ENCODE results near the gene TRAK2. TPM values are rescaled to one million over a fixed set of nuclear protein-coding genes. Genes with fewer than 3 reads are reported as not detected.

Gene TRAK2
- total RNA-seq, 1 experiment from 2014 or later = 15.2 TPM

DNA sequence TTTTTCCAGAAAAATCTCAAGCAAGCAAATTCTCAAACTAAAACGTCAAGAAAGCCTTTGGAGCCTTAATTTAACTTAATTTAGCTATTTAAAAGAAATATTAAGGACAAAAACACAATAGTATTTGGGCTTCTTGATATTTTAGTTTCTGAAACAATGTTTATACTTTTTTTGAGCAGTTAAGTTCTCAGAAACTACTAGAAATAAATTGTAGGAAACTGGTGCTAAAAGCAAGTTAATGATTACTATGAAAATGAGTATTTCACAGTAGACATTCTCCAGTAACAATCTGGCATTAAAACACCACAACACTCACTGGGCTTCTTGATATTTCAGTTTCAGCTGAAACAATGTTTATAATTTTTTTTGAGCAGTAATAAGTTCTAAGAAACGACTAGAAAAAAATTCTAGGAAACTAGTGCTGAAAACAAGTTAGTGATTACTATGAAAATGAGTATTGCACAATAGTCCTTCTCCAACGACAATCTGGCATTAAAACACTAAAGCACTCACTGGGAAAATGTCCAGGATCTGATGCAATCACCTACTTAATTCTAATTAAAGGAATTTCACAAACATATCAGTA lies 45.1 kb downstream of the TRAK2 start:
- H4K20me1 ChIP-seq (ENCODE audit: insufficient read depth) = no peaks in the 10 kb centered on the region
- intact Hi-C loops (cut with micrococcal nuclease) = no loop called here
- ChIA-PET RAD21 (ENCODE audit: low non-redundant PET in 1 of 2, low total read pairs in 2 of 2, uncharacterized antibody in 2 of 2, unreplicated experiment in 2 of 2) (no interaction called here), POLR2A (no interaction called here), CTCF (no interaction called here)
- H3K9me2 ChIP-seq (ENCODE audit: insufficient read depth) = no peaks in the 10 kb centered on the region
- no TSS peak for BruUV-seq (replicated peaks)
- H3K4me2 ChIP-seq (ENCODE audit: low read length) = peak overlapping the region; percentile 26; the same call in 1 of the 2 replicates
- H3K4me1 ChIP-seq (ENCODE audit: control insufficient read depth in 1 of 2, insufficient read depth in 2 of 2, low read length in 2 of 2) = peaks cover 8 to 24% of the 10 kb centered on the region in 2 experiments
- H3K27me3 ChIP-seq (ENCODE audit: insufficient read depth, low read length) = no peaks in the 10 kb centered on the region
- DNase-seq (ENCODE audit: low read depth, low spot score) (no peak), ATAC-seq (no peak)
- H3K27ac ChIP-seq (ENCODE audit: low read depth, low read length) = no peak overlapping the region
- no peaks in the 10 kb centered on the region for H3K79me2 ChIP-seq (ENCODE audit: insufficient read depth, low read length)
- H3K9ac ChIP-seq (ENCODE audit: low read length) = no peak overlapping the region
- no peak overlapping the region for H2AFZ ChIP-seq (ENCODE audit: low read depth, low read length, poor library complexity, severe bottlenecking)
- H3K9me3 ChIP-seq (ENCODE audit: control insufficient read depth in 1 of 2, insufficient read depth in 1 of 2, low read depth in 1 of 2, low read length in 2 of 2) = no peaks in the 10 kb centered on the region
- H3K36me3 ChIP-seq (ENCODE audit: control insufficient read depth in 1 of 2, insufficient read depth in 2 of 2, low read length in 2 of 2) = no peaks in the 10 kb centered on the region
- H3K4me3 ChIP-seq (replicated peaks in 1 of 2; ENCODE audit: low read depth in 1 of 2, low read length in 2 of 2) = no peak overlapping the region
- TF ChIP-seq ELF1 (IDR thresholded peaks at IDR 0.05; ENCODE audit: borderline replicate concordance, low read depth) = no peak
- no peak for TF ChIP-seq EGR1 (IDR thresholded peaks at IDR 0.05; ENCODE audit: low read depth)
- peak; percentile 23; the same call in 1 of the 2 replicates for TF ChIP-seq MAX (IDR thresholded peaks at IDR 0.05)
- no peak for TF ChIP-seq SRF (IDR thresholded peaks at IDR 0.05; ENCODE audit: low read depth)
- no peak for TF ChIP-seq EZH2phosphoT487 (IDR thresholded peaks at IDR 0.05; ENCODE audit: borderline replicate concordance)
- TF ChIP-seq, protein P1, sequence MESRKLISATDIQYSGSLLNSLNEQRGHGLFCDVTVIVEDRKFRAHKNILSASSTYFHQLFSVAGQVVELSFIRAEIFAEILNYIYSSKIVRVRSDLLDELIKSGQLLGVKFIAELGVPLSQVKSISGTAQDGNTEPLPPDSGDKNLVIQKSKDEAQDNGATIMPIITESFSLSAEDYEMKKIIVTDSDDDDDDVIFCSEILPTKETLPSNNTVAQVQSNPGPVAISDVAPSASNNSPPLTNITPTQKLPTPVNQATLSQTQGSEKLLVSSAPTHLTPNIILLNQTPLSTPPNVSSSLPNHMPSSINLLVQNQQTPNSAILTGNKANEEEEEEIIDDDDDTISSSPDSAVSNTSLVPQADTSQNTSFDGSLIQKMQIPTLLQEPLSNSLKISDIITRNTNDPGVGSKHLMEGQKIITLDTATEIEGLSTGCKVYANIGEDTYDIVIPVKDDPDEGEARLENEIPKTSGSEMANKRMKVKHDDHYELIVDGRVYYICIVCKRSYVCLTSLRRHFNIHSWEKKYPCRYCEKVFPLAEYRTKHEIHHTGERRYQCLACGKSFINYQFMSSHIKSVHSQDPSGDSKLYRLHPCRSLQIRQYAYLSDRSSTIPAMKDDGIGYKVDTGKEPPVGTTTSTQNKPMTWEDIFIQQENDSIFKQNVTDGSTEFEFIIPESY (IDR thresholded peaks at IDR 0.05; ENCODE audit: extremely low read depth, insufficient replicate concordance, low read length) = no peak
- TF ChIP-seq, protein P2, sequence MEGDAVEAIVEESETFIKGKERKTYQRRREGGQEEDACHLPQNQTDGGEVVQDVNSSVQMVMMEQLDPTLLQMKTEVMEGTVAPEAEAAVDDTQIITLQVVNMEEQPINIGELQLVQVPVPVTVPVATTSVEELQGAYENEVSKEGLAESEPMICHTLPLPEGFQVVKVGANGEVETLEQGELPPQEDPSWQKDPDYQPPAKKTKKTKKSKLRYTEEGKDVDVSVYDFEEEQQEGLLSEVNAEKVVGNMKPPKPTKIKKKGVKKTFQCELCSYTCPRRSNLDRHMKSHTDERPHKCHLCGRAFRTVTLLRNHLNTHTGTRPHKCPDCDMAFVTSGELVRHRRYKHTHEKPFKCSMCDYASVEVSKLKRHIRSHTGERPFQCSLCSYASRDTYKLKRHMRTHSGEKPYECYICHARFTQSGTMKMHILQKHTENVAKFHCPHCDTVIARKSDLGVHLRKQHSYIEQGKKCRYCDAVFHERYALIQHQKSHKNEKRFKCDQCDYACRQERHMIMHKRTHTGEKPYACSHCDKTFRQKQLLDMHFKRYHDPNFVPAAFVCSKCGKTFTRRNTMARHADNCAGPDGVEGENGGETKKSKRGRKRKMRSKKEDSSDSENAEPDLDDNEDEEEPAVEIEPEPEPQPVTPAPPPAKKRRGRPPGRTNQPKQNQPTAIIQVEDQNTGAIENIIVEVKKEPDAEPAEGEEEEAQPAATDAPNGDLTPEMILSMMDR (IDR thresholded peaks at IDR 0.05 in 2 of 3, conservative IDR thresholded peaks at IDR 0.05 in 1 of 3; ENCODE audit: borderline replicate concordance in 1 of 3, insufficient read depth in 1 of 3, low read depth in 2 of 3, low read length in 2 of 3) = no peak
- no peak for TF ChIP-seq EZH2 (IDR thresholded peaks at IDR 0.05)
- TF ChIP-seq, protein P3, sequence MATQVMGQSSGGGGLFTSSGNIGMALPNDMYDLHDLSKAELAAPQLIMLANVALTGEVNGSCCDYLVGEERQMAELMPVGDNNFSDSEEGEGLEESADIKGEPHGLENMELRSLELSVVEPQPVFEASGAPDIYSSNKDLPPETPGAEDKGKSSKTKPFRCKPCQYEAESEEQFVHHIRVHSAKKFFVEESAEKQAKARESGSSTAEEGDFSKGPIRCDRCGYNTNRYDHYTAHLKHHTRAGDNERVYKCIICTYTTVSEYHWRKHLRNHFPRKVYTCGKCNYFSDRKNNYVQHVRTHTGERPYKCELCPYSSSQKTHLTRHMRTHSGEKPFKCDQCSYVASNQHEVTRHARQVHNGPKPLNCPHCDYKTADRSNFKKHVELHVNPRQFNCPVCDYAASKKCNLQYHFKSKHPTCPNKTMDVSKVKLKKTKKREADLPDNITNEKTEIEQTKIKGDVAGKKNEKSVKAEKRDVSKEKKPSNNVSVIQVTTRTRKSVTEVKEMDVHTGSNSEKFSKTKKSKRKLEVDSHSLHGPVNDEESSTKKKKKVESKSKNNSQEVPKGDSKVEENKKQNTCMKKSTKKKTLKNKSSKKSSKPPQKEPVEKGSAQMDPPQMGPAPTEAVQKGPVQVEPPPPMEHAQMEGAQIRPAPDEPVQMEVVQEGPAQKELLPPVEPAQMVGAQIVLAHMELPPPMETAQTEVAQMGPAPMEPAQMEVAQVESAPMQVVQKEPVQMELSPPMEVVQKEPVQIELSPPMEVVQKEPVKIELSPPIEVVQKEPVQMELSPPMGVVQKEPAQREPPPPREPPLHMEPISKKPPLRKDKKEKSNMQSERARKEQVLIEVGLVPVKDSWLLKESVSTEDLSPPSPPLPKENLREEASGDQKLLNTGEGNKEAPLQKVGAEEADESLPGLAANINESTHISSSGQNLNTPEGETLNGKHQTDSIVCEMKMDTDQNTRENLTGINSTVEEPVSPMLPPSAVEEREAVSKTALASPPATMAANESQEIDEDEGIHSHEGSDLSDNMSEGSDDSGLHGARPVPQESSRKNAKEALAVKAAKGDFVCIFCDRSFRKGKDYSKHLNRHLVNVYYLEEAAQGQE (IDR thresholded peaks at IDR 0.05; ENCODE audit: low read depth) = no peak
- no peak for TF ChIP-seq ZFX (IDR thresholded peaks at IDR 0.05)
- TF ChIP-seq, protein P4, sequence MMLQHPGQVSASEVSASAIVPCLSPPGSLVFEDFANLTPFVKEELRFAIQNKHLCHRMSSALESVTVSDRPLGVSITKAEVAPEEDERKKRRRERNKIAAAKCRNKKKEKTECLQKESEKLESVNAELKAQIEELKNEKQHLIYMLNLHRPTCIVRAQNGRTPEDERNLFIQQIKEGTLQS (IDR thresholded peaks at IDR 0.05) = no peak
- no peak for TF ChIP-seq ZNF274 (IDR thresholded peaks at IDR 0.05; ENCODE audit: low read depth, low read length)
- peak; percentile 99 for TF ChIP-seq CEBPB (IDR thresholded peaks at IDR 0.05; ENCODE audit: low read depth)
- TF ChIP-seq TCF7L2 (IDR thresholded peaks at IDR 0.05; ENCODE audit: borderline replicate concordance, extremely low read depth, insufficient read depth, insufficient read length) = no peak
- no peak for TF ChIP-seq SIN3A (IDR thresholded peaks at IDR 0.05; ENCODE audit: low read depth)
- 0 out of 2 replicates have a peak, but pooled peaks have one; percentile 17 for TF ChIP-seq POLR2AphosphoS5 (IDR thresholded peaks at IDR 0.05; ENCODE audit: low read depth, low read length)
- peak; percentile 58; the same call in 1 of the 2 replicates for TF ChIP-seq CBX3 (IDR thresholded peaks at IDR 0.05; ENCODE audit: low read depth)
- TF ChIP-seq POLR2A (IDR thresholded peaks at IDR 0.05; ENCODE audit: borderline replicate concordance, extremely low read depth, insufficient read depth, insufficient read length) = no peak
- TF ChIP-seq YY1 (IDR thresholded peaks at IDR 0.05; ENCODE audit: extremely low read depth, insufficient replicate concordance, low read depth, low read length) = no peak
- peak; percentile 42 for TF ChIP-seq JUND (IDR thresholded peaks at IDR 0.05)
- TF ChIP-seq FOSL1 (IDR thresholded peaks at IDR 0.05; ENCODE audit: low read depth) = no peak
